A549 treated with AZD9567 at 1 μM for 4 hours (cell line): ENCODE data around the gene COX19. TPM values are rescaled to one million over a fixed set of nuclear protein-coding genes. Genes with fewer than 3 reads are reported as not detected.

ENCODE experiments used
- total RNA-seq: library from RNA; stranded (reverse); fragments of 200-300 nt; extraction: Qiagen RNA extraction; gene quantifications from 5 replicates; pipeline ENCODE4 v1.2.3, GENCODE V29; 2022; ENCODE audit not compliant: insufficient read depth

The COX19 gene, protein sequence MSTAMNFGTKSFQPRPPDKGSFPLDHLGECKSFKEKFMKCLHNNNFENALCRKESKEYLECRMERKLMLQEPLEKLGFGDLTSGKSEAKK
- 5.8 to 6.5 TPM (median 6.0 TPM) in 5 replicates for total RNA-seq

GRCh38 chr7:974820-975681 lies at the start of gene COX19:
TSS of gene COX19 (minus strand) at chr7:975549. CDS start at chr7:975509, 40 bp downstream.

GRCh38 chr7:983004-983615 lies 7.8 kb upstream of the COX19 start, which contains the start of gene CYP2W1:
TSS of gene CYP2W1 (plus strand) at chr7:983181. CDS start at chr7:983212, 31 bp downstream.

DNA sequence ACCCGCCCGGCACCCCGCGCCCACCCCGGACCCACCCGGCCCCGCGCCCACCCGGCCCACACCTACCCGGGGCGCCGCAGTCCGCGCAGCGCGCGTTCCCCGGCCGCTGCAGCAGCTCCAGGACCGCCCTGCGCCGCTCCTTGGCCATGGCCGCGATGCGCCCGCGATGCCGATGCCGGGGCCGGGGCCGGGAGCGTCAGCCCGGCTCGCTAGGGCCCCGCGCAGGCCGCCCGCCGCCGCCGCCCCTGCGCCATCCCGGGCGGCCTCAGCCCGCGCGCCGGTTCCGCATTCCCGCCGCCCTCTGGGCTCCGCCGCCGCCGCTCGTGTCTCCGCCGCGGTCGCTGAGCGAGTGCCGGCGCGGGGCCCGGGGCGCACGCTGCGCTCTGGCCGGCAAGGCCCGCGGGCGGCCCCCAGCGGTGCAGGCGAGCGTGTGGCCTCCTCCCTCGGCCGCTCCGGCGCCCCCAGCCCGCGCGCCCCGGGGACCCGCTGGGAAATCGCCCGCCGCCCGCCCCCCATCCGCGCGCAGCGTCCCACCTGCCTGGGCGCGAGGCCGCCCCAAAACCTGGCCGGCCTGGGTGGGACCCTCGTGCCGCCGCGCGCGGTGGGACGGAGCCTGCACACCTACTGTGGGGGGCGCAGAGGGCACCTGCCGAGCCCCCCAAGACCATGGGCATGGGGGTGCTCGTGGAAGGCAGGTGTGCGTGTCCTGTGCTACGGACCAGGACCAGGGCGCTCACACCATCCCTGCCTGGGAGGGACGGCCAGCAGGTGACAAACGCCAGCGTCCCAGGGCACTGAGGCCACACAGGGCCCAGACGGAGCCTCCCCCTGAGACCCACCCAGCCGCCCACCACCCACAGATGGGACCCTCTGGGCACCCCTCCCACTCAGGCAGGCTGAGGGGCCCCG lies 20.8 kb downstream of the COX19 start, which contains the start of gene ADAP1:
Gene ADAP1 (minus strand): TSS at position 351 of the 909 bp plus-strand sequence. CDS start 203 bp downstream, at position 148.

Other genes with a start within 250 kb of the COX19 start
- gene DNAAF5, start 248.8 kb downstream of the COX19 start, total RNA-seq = 41.6 to 47.5 TPM (median 44.0 TPM) in 5 replicates
- gene PRKAR1B, start 248.3 kb downstream of the COX19 start, total RNA-seq = 26.6 to 29.8 TPM (median 28.6 TPM) in 5 replicates
- 63.6 to 101 TPM (median 95.8 TPM) in 5 replicates for gene SUN1, start 143.1 kb downstream of the COX19 start, total RNA-seq
- gene GET4, start 99.0 kb downstream of the COX19 start, total RNA-seq = 41.2 to 68.6 TPM (median 61.9 TPM) in 5 replicates
- gene ADAP1, start 20.9 kb downstream of the COX19 start, total RNA-seq = 3.2 to 6.5 TPM (median 3.5 TPM) in 5 replicates
- 0.05 TPM in 1 of 5 replicates, not detected in the others for gene CYP2W1, start 7.6 kb upstream of the COX19 start, total RNA-seq
- gene GPR146, start 69.0 kb upstream of the COX19 start, total RNA-seq = 1.8 to 2.8 TPM (median 2.3 TPM) in 5 replicates
- 1.0 to 2.0 TPM (median 1.2 TPM) in 5 replicates for gene GPER1, start 112.6 kb upstream of the COX19 start, total RNA-seq
- 34.0 to 55.4 TPM (median 54.8 TPM) in 5 replicates for gene ZFAND2A, start 184.6 kb upstream of the COX19 start, total RNA-seq